Activated CD4-positive, alpha-beta T cell treated with anti-CD3 and anti-CD28 coated beads for 4 hours (primary cell): ENCODE measurements around the gene ANK2.
"Not testable (repeated sequence)": the region's sequence is repeated elsewhere in the genome, so short reads cannot be mapped to it uniquely, and the experiment has no call there.

Experiments used
- DNase-seq, 2 donors: peaks; one replicate each; pipeline ENCODE4 v3.0.0-alpha.2; 2020

The ANK2 gene

DNA sequence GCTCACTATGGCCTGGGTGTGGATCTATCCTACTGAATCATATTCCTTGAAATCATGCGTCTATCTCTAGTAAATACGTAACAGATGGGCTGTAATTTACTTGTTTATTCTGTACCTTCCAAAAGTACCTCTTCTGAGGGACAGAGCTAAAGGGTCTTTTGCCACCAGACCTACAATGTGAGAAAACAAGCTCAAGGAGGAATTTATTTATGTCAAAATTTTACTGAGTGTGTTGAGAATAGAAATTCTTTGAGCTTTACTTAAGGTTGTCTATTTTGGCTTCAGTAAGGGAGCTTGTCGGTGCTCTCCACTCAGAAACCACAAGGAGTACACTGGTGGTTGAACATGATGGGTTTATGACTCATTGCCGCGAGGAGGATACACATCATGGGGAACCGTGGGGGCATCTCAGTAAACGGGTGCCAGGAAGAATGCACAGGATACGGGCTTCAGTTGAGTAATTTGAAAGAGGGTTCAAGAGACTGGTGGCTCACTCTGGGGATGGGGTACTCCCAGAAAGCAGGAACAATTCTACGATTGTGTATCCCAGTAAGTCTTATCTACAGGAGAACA, 3.0 kb downstream of the ANK2 start:
- DNase-seq, result no peak

DNA sequence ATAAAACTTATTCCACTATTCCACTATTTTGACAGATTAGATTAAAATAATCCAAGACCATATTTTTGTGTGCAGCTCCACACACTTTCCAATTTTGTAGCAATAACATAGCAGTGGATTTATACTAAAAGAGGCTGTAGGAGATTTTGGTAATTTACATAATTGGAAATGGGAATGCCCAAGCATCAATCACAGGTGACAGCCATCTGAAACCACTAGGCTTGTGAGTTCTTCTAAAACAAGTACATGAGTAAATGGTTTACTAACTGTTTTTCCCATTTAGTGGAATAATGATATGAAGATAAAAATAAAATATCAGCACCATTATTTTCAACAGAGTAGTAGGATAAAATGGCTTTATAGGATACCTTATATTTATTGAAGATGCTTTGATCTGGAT, 4.4 kb downstream of the ANK2 start:
- no peak for DNase-seq

DNA sequence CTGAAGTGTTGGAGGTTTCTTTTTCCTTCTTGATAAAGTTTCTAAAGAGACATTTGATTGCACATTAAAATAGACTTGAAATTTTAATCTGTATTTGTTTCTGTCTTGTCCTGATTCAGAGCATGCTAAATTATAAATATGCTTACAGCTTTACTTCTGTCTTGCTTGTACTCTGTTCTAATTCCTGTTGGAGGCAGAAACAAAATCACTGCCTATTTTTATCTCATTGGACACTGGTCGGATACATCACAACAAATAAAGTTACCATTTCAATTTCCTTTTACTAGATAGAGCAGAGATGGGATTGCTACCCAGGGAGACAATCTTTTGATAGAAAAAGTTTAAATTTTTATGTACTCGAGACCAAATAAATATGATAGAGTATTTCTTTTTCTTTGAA, 6.9 kb downstream of the ANK2 start:
- DNase-seq, result no peak

DNA sequence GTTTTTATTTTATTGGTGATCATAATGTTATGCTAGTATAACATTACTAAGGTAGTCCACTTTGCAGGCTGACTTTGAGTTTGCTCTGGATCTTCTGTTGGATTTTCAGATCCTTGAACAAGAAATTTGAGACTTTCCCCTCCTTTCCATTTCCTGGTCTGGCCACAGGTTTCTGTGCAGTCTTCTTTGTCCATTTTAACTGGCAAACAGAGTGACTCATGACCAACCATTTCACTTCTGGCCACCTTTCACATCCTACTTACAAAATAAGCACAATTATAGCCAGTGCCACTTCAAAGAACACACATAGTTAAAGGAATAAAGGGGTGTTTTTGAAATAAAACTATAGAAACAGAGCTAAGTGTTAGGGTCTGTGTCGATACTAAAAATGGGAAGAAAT, 8.4 kb downstream of the ANK2 start:
- DNase-seq, result no peak

DNA sequence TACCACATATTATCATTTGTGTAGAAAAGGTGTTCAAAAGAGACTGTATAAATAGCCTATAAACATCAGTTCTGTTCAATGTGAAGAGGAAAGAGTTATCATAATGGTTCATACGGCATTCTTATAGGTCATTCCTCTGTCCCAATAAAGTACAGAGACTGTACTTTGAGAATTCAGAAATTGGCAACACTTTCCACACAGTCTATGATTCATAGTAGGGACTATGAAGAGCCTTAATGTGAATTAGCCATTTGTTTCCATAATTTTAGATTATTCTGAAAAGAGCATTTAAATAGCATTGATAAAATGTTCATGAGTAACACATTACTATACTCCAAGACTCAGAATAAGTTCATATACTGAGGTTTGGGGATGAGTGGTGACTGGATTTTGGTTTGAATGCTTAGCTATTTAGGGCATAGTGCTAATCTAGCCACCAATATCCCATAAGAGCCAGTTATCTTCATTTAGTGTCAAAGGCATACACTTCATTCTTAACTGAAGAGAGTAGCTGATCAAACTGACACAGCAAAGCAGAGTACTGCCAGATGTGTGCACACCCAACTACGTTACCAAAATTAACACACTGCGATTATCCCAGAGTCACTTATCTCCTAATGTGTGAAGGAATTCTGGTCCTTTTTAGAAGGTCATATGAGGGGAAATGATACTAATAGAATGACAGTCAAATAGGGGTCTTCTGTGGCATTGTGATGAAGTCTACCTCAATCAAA, 10.2 kb downstream of the ANK2 start:
- no peak for DNase-seq

DNA sequence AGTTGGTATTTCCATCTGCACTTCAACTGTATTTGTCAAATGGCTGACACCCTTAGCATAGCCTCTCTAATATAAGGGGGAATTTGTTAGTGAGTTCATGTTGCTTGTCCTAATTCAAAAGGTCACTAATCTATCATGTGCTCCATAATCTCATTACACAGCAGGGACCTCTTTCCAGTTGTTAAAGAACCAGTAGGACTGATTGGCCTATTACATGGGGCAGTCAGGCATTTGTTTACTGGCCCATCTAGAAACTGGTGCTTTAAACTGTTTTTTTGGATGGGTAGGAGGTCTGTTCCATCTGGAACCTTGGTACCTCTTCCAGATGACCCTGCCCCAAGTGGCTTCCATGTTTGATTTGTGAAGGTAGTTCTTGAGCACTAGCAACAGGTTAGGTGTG, 11.4 kb downstream of the ANK2 start:
- no peak for DNase-seq

DNA sequence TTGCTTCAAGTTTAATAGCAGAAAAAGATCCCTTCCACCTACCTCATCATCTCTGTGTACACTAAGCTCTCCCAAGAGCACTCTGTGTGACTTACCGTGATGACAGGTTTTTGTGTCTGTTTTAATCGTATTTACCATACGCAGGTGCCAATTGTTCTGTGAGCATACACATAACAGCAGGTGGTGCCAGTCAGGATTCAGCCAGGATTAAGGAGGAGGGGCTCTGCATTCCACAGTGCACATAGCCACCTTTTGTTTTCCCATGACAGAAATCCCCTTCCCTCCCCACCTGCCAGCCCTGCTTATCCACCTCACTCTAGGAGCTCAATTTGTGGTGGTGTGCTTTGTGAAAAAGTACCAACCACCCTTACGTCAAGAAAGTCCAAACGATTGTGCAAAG, 14.8 kb downstream of the ANK2 start:
- DNase-seq, result no peak

DNA sequence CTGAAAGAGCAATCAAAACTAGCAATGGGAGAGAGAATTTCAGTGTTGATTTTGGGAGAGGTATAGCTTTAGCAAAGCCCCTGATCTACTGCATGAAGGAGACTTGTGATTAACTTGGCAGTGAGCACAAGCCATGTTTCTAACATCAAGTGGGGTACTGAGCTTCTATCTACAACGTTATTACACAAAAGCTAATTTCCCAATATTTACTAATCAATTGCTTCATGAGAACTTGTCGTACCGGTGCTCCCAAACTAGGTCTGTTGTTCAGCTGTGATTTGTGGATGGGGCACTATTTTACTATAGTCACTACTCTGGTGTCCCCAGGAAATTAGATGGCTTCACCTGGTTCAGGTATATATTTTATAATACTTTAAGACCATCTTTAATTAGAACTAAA, 16.2 kb downstream of the ANK2 start:
- no peak for DNase-seq

DNA sequence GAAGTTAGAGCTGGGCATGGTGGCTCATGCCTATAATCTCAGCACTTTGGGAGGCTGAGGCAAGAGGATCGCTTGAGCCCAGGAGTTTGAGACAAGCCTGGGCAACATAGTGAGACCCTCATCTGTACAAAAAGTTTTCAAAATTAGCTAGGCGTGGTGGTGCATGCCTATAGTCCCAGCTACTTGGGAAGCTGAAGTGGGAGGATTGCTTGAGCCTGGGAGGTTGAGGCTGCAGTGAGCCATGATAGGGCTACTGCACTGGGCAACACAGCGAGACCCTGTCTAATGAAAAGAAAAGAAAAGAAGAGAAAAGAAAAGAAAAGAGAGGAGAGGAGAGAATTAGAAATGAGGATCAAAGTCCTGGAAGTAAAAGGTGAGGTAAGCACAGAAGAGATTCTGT, 19.3 kb downstream of the ANK2 start:
- not testable (repeated sequence) for DNase-seq

DNA sequence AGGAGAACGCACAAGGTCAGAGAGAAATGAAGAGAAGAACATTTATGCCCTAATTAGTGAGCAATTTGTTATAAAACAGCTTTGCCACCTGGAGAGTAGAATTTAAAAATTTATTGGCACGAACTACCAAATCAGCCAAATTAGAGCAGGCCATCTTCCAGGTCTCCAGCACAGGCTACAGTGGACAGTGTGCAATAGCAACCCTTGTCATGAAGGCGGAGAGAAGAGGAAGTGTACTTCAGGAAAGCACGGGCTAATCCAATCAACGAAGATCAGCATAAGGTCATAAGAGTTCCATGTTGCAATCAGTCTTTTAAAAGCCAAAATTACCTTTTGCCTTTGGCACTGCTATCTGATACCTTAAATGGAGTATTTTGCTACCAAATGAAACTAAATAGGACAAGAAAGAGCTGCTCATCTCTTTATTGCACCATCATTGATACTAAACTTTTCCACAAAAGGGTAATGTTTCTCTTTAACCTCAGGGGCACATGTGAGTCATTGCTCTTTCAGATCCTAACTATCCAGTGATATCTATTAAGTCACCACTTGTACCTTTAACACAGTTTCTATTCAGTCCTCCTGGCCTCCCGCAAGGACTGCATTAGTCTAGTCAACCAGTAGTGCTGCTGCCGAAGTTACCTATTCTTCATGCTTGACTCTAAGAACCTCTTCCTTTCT, 19.9 kb downstream of the ANK2 start:
- DNase-seq, result no peak

DNA sequence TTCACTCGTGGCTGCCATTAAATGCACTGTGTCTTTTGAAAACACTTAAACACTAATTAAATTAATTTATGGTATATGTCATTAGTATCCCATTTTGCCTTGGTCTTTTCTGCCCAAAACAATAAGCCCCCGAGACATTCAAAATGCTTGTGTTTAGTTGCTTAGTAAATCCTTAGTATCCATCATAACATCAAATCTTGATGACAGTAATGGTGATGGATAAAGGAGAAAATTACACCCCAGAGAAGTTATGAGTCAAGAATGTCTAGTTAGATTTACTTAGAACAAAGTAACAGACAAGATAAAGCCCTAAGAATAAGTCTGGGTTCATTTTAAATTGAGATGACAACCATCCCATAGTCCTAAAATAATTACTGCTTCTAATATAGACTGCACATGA, 21.3 kb downstream of the ANK2 start:
- no peak for DNase-seq

DNA sequence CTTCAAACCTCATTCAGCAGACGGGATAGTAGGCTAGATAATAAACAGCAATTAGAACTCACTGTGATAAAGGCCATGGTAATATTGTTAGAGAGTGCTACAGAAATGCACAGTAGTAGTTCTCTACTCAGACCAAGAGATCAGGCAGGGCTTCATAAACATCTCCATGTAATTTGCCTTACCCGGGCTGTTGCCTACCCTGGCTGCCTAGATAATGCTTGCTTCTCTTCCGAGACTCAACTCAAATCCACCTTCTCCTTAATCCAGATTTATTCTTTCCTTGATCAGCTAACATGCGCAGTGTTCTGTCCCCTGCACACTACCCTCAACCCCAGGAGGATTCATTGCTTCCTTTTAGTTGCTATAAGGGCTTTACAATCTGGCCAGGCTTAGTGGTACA, 21.8 kb downstream of the ANK2 start:
- DNase-seq, result no peak

DNA sequence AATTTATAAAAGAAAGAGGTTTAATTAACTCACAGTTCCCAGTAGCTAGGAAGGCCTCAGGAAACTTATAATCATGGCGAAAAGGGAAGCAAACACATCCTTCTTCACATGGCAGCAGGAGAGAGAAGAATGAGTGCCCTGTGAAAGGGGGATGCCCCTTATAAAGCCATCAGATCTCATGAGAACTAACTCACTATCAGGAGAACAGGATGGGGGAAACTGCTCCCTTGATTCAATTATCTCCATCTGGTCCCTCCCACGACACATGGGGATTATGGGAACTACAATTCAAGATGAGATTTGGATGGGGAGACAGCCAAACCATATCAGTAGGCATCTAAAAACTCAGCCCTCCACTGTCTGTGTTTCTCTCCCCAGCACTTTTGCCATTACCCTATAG, 22.4 kb downstream of the ANK2 start:
- DNase-seq, result no peak

DNA sequence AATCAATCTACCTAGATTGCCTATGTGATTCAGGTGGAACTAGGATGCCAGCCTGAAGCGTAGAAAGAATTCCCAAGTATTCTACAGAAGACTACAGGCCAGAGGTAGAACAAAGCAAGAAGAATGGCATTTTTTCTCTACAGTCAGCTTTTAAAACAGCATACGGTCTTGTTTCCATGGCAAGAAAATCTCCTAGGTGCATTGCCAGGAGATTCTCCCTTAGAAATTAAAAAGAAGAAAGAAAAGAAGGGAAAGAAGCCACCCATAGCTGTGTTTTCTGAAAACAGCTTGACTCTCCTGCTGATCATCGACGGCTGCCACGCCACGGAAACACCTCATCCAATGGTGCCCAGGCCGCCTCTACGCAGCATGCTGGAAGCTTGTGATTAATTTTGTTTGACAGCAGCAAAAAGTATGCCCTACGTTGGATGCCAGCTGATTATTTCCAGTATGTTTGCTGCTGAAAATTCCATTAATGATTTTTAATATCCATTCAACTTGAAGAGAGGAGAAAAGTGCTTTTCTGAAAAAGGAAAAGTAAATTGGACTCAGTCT, 24.1 kb downstream of the ANK2 start:
- DNase-seq, result no peak

DNA sequence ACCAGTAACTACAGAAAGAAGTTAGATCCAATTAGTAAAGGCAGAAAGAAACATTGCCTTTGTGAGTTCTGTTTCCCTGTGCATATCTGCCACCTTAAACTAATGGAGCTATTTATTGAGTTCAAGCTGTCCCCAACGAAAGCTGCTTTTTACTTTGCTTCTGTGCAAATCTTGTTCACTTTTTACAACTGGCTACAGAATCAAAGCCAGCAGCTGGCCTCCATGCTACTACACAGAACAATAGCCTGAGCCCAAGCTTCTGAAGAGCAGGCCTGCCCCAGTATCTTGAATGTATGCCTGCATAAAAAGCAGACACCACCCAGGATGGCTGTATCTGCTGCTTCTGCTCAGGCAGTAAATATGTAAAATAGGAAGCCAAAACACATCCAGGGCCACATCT, 28.1 kb downstream of the ANK2 start:
- no peak for DNase-seq

DNA sequence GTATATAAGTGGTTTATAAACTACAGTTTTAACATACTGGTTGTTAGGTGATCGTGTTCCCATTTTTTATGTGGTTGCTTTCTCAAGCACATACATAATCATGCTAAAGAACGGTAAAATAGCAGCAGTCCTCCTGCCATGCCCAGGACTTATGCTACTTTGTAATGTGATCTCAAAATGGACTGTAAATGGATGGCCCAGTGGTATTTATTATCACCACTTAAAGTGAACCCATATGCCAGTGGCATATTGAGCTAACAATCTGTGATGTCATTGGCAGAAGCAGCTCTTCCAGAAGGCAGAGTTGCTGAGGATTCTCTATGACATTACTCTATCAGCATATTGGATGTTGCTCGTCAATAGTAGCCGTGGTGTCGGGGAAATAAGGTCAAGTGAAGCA, 28.6 kb downstream of the ANK2 start:
- DNase-seq, result no peak

DNA sequence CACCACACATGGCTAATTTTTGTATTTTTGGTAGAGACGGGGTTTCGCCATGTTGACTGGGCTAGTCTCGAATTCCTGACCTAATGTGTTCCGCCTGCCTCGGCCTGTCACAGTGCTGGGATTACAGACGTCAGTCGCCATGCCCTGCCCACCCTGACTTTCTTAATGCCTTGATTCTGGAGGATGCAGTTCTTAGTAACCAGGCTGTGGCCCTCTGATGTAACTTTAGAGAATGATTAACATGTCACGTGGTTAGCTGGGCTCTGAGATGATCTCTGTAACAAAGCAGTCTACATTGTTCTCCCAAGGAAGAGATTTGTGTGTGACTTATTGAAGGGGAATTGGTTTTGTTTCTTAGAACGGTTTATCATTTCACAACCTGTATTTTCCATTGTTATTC, 30.6 kb downstream of the ANK2 start:
- DNase-seq, result no peak

DNA sequence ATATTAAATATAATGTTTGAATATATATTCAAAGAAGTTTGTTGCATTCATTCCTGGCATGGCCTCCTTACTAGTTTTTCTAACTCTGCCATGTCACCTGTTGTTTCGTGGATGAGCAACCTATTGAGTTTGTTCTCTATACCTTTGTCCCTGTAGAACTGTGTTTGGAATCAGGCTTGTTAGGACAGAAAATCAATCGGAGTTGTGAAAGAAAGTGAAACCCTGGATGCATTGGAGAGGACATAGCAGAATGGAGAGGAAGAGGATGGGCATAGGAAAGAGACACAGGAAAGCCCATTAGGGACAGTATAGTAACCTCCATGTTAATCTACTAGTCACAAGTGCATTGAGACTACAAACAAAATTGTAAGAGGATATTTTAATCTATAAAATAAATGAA, 31.2 kb downstream of the ANK2 start:
- no peak for DNase-seq

DNA sequence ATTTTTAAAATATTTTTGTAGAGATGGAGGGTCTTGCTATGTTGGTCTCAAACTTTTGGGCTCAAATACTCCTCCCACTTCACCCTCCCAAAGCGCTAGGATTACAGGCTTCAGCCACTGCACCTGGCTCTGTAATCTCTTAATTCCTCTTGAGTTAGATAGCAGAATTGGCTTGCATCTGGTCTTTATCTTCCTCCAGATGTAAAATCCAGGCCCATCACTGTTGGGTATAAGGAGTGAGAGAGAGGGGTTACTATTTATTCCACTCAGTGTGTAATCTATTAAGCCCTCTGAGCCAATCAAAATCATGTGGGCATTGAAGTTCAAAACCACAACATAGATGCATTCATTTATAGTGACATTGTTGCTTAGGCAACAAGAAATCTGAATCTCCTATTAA, 33.9 kb downstream of the ANK2 start:
- no peak for DNase-seq

DNA sequence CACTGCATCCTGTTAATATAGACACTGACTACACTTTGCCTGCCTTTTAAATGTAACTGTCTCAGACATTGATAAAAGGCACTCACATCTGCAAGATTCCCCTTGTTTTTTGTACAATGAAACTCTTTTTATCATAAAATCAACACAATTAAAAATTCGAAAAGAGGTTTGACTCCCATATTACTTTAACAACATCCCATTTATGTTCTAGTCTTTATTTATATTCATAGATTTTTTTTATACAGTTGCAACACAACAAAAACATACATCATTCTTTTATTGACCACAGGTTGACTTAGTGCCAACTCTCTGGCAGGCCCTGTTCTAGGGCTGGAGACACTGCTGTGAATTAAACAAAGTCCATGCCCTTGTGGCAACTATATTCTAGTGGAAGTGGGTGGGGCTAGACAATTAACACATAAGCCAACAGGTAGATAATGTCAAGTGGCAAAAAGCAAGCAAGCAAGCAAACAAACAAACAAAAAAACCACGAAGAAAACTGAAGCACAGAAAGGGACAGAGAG, 36.8 kb downstream of the ANK2 start:
- DNase-seq, result no peak

DNA sequence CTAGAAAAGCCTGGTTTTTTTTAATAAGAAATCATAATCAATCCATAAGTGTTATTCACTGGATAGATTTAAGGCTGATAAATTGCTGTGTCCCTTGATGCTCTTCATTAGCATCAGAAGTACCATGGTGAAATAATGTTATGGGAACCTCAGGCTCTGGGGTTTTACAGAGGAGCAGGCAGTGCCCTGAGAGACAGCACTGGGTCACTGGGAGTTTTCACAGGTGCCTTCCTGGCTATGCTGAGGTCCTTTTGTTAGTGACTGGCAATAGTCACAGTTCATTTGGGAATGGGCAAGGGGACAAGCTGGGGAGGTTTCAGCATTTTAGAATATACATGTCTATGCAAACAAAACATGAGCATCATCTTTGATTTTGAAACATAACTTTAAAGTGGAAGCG, 38.6 kb downstream of the ANK2 start:
- no peak for DNase-seq

DNA sequence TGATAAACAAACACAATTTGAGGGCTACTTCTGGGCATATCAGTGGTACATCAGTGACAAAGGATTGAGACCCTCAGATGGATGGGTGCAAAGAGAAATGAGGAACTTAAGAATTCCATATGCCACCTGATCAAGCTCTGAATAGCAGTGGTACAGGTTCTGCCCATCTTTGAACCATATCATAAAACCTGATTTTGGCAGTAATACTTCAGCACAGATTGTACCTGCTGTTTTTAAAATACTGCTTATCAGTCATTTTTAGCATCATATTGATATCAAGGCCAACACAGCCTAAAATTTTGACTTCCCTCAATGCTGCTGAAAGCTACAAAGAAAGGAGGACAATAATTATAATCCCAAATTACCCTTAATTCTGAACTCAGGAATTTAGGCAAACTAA, 41.5 kb downstream of the ANK2 start:
- DNase-seq, result no peak

DNA sequence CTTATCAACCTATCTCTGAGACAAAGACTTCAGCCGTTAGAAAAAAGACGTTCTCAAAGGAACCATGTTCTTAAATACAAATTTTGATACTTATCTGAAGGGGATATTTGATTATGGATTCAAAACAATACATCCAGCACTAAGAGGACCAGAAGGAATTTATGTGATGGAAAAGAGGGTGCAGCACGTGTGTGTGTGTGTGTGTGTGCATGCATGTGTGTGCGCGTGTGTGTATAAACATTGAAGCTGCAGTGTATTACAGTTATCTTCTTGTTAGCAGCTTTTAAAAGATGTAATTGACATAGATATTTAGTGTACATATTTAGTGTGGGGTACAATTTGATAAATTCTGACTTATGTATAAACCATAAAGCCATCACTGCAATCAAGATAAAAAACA, 44.9 kb downstream of the ANK2 start:
- DNase-seq, result no peak

DNA sequence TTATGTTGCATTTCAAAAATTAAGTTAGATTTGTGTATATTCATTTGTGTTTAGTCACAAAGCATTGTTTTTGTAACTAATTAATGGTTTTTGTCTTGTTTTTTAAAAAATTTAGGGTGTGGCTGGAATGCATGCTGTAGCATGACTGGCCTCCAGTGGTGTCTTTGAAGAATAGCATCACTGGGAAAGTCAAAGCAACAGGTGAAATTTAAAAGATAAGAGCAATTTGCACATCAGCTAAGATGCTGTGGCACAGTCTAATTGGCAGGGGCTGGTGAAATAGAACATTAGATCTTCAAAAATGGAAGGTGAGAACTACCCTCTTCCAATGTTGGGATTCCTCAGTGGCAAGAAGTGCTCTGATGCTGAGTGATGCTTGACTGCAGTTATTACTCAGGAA, 45.3 kb downstream of the ANK2 start:
- no peak for DNase-seq
